ENCODE results near the gene AAR2.

Gene AAR2

GRCh38 chr20:36304786-36305495 lies 68.7 kb downstream of the AAR2 start:
- Mint-ChIP-seq H3K4me1 (peaks cover 20% of the 10 kb centered on the region), H3K9me3 (no peaks in the 10 kb centered on the region), H3K27ac (no peak overlapping the region), H3K36me3 (no peaks in the 10 kb centered on the region), H3K4me3 (peak overlapping the region; percentile 28)
- ATAC-seq (peak; percentile 24), DNase-seq (ENCODE audit: low spot score in 2 of 2) (no peak)

GRCh38 chr20:36305602-36306551 lies 69.6 kb downstream of the AAR2 start, which contains the start of gene DLGAP4:
TSS of gene DLGAP4 (plus strand) at chr20:36306339. CDS start at chr20:36431718, 125,379 bp downstream.
- H3K36me3 Mint-ChIP-seq: no peaks in the 10 kb centered on the region
- no peak for DNase-seq (ENCODE audit: low spot score in 2 of 2)
- peak; percentile 3 for ATAC-seq
- H3K27ac Mint-ChIP-seq: no peak within 1 kb of the TSS
- no peaks in the 10 kb centered on the region for H3K9me3 Mint-ChIP-seq
- peaks cover 20% of the 10 kb centered on the region for H3K4me1 Mint-ChIP-seq
- peak within 1 kb of the TSS; percentile 39 for H3K4me3 Mint-ChIP-seq

Data from stimulated activated effector memory CD8-positive, alpha-beta T cell treated with anti-CD3 and anti-CD28 coated beads, Interleukin-12 subunit alpha, Interleukin-12 subunit beta, amount 100 ng/mL, for 72 hours (primary cell).